ENCODE data around the gene TASOR. TPM values are rescaled to one million over a fixed set of nuclear protein-coding genes. Genes with fewer than 3 reads are reported as not detected.
"Not testable (repeated sequence)": the region's sequence is repeated elsewhere in the genome, so short reads cannot be mapped to it uniquely, and the experiment has no call there.

TASOR gene
- total RNA-seq (10 to 100 TPM; 67.9 to 84.9 (median 79.7) TPM), polyA plus RNA-seq (10 to 100 TPM; 22.2 to 27.9 (median 25.8) TPM)

GRCh38 chr3:56683122-56683817, at the start of gene TASOR:
TASOR (minus strand) TSS chr3:56683265; CDS start chr3:56683006, 259 bp downstream.
- intact Hi-C loops (cut with DNase I), result loop anchor here (5.0 kb wide), 2 partner anchors 389 to 544 kb away; partner anchors contain the start of gene APPL1
- H3K9me3 ChIP-seq, result no peaks in the 10 kb centered on the region
- H3K4me3 ChIP-seq, result peak within 1 kb of the TSS; percentile 45 to 93 (median 88)
- peaks cover 0 to 27% (median 18%) of the 10 kb centered on the region in 4 donors for H3K4me1 ChIP-seq
- H3K36me3 ChIP-seq, result no peaks in the 10 kb centered on the region
- 17 to 19% methylated on average over 68 of the region's 68 CpGs for WGBS, 2 donors
- peak within 1 kb of the TSS; percentile 96 to 100 (median 100) for H3K27ac ChIP-seq
- TF ChIP-seq POLR2A (IDR thresholded peaks at IDR 0.05), result peak; percentile 68 to 78
- peak; percentile 89 to 95 (median 93) for TF ChIP-seq POLR2AphosphoS5 (IDR thresholded peaks at IDR 0.05)
- TF ChIP-seq EP300 (IDR thresholded peaks at IDR 0.05), result no peak
- TF ChIP-seq CTCF (IDR thresholded peaks at IDR 0.05), result no peak
- peak; percentile 91 for DNase-seq
- H3K27me3 ChIP-seq, result no peaks in the 10 kb centered on the region

GRCh38 chr3:56732109-56732508, 49.0 kb upstream of the TASOR start:
- no peaks in the 10 kb centered on the region for H3K9me3 ChIP-seq
- no peak for TF ChIP-seq POLR2AphosphoS5 (IDR thresholded peaks at IDR 0.05)
- 92 to 94% methylated on average over 8 of the region's 8 CpGs for whole genome bisulfite sequencing, 2 donors
- DNase-seq, result no peak
- H3K27ac ChIP-seq, result no peak overlapping the region
- no peaks in the 10 kb centered on the region for H3K27me3 ChIP-seq
- intact Hi-C loops (cut with DNase I), result no loop called here
- H3K4me3 ChIP-seq, result no peak overlapping the region
- peaks cover 0 to 77% (median 26%) of the 10 kb centered on the region in 4 donors for H3K36me3 ChIP-seq
- H3K4me1 ChIP-seq, result no peaks in the 10 kb centered on the region

GRCh38 chr3:56725175-56725574, 42.1 kb upstream of the TASOR start:
- TF ChIP-seq CTCF (IDR thresholded peaks at IDR 0.05), result no peak
- no peak for TF ChIP-seq EP300 (IDR thresholded peaks at IDR 0.05)
- no peak for TF ChIP-seq POLR2A (IDR thresholded peaks at IDR 0.05)
- TF ChIP-seq POLR2AphosphoS5 (IDR thresholded peaks at IDR 0.05), result no peak
- Histone ChIP-seq H3K36me3 (peaks cover 0 to 61% (median 18%) of the 10 kb centered on the region in 4 donors), H3K4me1 (peaks cover 0 to 2% (median 0%) of the 10 kb centered on the region in 4 donors), H3K4me3 (no peak overlapping the region), H3K27me3 (no peaks in the 10 kb centered on the region), H3K9me3 (no peaks in the 10 kb centered on the region), H3K27ac (no peak overlapping the region)
- intact Hi-C loops (cut with DNase I), result no loop called here
- 64 to 86% methylated on average over 3 of the region's 3 CpGs for WGBS, 2 donors
- DNase-seq, result no peak

GRCh38 chr3:56724676-56725075, 41.6 kb upstream of the TASOR start:
- TF ChIP-seq POLR2AphosphoS5 (IDR thresholded peaks at IDR 0.05), result no peak
- no peak for TF ChIP-seq EP300 (IDR thresholded peaks at IDR 0.05)
- TF ChIP-seq CTCF (IDR thresholded peaks at IDR 0.05), result no peak
- no peak for TF ChIP-seq POLR2A (IDR thresholded peaks at IDR 0.05)
- peaks cover 0 to 56% (median 18%) of the 10 kb centered on the region in 4 donors for H3K36me3 ChIP-seq
- no peak overlapping the region for H3K4me3 ChIP-seq
- DNase-seq, result no peak
- no peaks in the 10 kb centered on the region for H3K9me3 ChIP-seq
- H3K4me1 ChIP-seq, result peaks cover 0 to 5% (median 0%) of the 10 kb centered on the region in 4 donors
- 91 to 94% methylated on average over 3 of the region's 3 CpGs for WGBS, 2 donors
- intact Hi-C loops (cut with DNase I), result no loop called here
- no peaks in the 10 kb centered on the region for H3K27me3 ChIP-seq
- H3K27ac ChIP-seq, result no peak overlapping the region

GRCh38 chr3:56720849-56721248, 37.8 kb upstream of the TASOR start:
- TF ChIP-seq CTCF (IDR thresholded peaks at IDR 0.05) (no peak), POLR2A (IDR thresholded peaks at IDR 0.05) (no peak), POLR2AphosphoS5 (IDR thresholded peaks at IDR 0.05) (no peak), EP300 (IDR thresholded peaks at IDR 0.05) (no peak)
- peaks cover 0 to 5% (median 0%) of the 10 kb centered on the region in 4 donors for H3K4me1 ChIP-seq
- DNase-seq, result no peak
- H3K36me3 ChIP-seq, result peaks cover 0 to 18% (median 0%) of the 10 kb centered on the region in 4 donors
- no peaks in the 10 kb centered on the region for H3K9me3 ChIP-seq
- intact Hi-C loops (cut with DNase I), result no loop called here
- no peaks in the 10 kb centered on the region for H3K27me3 ChIP-seq
- no peak overlapping the region for H3K27ac ChIP-seq
- no peak overlapping the region for H3K4me3 ChIP-seq

- H3K4me1 ChIP-seq; H3K36me3 ChIP-seq; intact Hi-C loops (cut with DNase I); H3K27ac ChIP-seq; H3K4me3 ChIP-seq; H3K9me3 ChIP-seq; DNase-seq; H3K27me3 ChIP-seq: not testable (repeated sequence)
- WGBS, 2 donors, result 93 to 98% methylated on average over 21 of the region's 21 CpGs
Measured at GRCh38 chr3:56718809-56719208, 35.7 kb upstream of the TASOR start.

Data from sigmoid colon (tissue), 7 donors.